Dermis microvascular lymphatic vessel endothelial cell (primary cell): ENCODE data around the gene ERAP2. TPM values are rescaled to one million over a fixed set of nuclear protein-coding genes. Genes with fewer than 3 reads are reported as not detected.

Experiments used
- DNase-seq, 2 donors: peaks; one replicate each; pipeline versions ENCODE4 v3.0.0 to v3.0.0-alpha.2; 2010; ENCODE audit warnings: low read depth in 2 of 2
- total RNA-seq: library from RNA; depleted of rRNA; stranded (reverse); fragments of >200 nt; gene quantifications from 2 replicates; pipeline ENCODE4 v1.2.1, GENCODE V29; 2014

Gene ERAP2
- total RNA-seq, 1 donor from 2014 or later = 3.9 TPM

GRCh38 chr5:96961053-96961452, 84.8 kb downstream of the ERAP2 start:
- DNase-seq = no peak

DNA sequence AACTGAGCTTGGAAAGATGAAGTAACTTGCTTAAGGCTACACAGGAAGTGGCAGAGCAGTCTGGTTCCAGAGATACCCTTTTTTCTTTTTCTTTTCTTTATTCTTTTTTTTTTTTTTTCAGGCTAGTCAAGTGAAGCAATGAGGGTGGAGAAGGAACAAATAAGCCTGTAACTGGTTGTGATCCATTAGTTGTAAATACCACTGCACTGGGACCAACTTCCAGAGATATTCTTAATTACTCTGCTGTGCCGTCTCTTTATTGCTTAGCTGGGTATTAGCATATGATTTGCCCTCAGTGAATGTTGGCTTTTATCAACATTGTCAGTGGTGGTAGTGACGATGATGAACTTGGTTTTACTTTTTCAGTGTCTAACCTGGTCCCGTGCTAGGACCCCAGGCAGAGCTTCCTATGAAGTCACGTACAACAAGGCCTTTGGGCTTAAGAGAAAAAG, 86.3 kb downstream of the ERAP2 start:
- no peak for DNase-seq

GRCh38 chr5:96963267-96963666, 87.0 kb downstream of the ERAP2 start:
- peak; percentile 68 to 91 for DNase-seq

DNA sequence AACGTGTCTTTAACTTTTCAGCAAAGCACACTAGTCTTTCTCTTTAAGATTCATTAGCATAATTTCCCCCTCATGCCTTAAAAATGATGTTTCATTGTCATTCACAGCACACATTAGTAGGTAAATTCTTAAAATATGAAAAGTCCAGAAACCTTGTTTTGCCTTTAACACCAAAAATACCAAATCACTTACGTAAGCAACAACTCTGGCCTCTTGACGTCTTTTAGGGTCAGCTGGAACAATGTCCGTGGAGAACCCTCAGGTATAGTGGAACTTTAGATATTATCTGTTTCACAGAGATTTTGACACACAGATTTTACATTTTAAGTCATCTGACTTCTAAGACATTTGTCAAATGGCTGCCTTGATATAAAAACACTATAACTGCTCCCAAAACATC, 90.5 kb downstream of the ERAP2 start:
- no peak for DNase-seq

DNA sequence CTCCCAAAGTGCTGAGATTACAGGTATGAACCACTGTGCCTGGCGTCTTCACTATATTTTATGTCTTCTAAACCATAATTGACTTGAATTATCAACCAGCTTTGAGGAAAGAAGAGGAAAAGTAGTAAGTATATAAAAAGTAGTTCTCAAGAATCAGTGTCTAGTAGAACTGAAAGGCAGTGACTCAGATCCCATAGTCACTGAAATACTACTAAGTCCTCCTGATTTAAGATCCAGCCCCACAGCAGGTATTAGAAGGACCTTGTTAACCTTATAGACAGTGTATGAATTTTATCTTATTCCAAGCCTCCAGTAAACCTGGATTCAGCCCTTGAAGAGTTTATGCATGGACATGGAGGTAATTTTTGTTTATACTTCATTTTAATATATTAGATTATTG, 91.1 kb downstream of the ERAP2 start:
- DNase-seq = no peak

GRCh38 chr5:96968074-96968473, 91.8 kb downstream of the ERAP2 start:
- peak; percentile 60 to 85 for DNase-seq

GRCh38 chr5:96968614-96969013, 92.3 kb downstream of the ERAP2 start:
- peak in 1 of 2 donors; percentile 19 for DNase-seq

Other genes with a start within 250 kb of the ERAP2 start
- 96.8 and 98.1 TPM in 2 replicates for gene CAST, start 214.1 kb upstream of the ERAP2 start, total RNA-seq
- 46.6 and 71.3 TPM in 2 replicates for gene ERAP1, start 68.6 kb upstream of the ERAP2 start, total RNA-seq
- gene LNPEP, start 59.6 kb downstream of the ERAP2 start, total RNA-seq = 27.5 and 30.3 TPM in 2 replicates